Nucleus accumbens (tissue), 56 donors: Measurements from ENCODE around the gene ZBTB38.

Source experiments
- DNase-seq, 56 donors: peaks; one replicate each; lab custom pipeline; 2025; lab: John Stamatoyannopoulos, UW

ZBTB38 gene

DNA sequence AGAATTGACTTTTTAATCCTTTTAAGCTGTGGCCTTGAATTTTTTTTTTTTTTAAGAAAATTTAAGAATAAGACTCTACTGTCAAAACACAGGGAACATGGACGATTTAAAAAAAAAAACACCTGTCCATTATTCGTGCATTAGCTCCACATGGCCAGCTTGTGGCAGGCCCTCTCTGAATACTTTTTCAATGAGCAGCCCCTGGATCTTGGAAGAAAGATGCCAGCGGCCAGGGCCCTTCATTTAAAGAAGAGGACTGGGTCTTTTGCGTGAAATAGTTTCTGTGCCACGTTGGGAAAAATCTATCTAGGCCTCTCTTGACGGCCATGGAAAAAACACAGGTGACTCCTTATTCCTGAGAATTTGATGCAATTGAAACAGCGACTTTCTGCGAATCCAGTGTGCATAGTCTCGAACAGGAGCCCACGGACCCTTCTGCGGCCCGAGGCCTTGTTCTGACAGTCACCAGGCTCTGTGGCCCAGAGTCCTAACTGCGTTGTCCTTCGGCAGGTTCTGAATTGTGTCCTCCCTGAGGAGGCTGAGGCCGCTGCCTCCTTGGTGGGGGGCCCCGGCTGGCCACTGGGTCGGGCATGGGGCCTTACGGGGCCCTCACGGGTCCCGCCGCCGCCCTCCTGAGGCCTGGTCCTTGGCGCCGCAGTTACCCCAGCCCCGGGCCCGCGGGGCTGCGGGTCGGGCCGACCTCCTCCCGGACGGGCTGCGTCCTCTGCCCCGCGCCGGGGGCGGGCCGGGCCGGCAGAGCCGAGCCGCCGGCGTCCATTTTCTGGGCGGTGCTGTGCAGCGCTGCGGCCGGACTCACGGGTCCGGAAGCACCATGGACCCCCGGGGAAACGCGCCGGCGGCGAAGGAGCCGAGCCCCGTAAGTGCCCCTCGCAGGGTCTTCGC is 33.5 kb downstream of the ZBTB38 start:
- DNase-seq, result peak in 29 of 56 donors; percentile 22 to 76 (median 55)

DNA sequence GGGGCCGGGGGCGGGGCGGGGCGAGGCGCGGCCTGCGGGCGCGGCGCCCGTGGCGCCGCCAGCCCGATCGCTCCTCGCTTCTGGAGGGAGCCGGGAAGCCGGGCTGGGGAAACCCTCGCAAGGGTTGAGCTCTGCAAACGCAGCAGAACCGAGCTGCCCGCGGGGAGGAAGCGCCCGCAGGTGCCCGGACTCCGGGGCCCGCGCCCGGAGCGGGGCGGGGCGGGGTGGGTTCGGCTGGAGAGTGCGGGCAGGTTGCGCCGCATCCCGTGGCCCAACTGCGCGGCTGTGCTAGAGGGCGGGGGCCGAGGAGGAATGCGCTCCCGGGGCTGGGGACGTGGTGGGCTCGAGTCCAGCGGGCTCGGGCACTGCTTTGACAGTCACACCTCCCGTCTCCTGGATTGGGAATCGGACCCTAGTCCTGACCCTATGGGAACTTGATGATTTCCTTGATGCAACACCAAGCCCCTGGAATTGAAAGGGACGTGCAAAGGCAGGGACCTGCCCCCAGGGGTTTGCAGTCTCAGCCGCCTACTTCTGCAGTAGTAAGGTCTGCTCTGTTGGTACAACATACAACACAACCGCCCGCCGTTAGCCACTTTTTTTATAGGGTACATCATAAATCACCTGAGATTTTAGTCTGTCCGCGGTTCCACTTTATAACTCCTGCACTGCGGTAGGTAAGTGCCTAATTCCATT is 34.3 kb downstream of the ZBTB38 start:
- peak in 49 of 56 donors; percentile 14 to 76 (median 53) for DNase-seq

DNA sequence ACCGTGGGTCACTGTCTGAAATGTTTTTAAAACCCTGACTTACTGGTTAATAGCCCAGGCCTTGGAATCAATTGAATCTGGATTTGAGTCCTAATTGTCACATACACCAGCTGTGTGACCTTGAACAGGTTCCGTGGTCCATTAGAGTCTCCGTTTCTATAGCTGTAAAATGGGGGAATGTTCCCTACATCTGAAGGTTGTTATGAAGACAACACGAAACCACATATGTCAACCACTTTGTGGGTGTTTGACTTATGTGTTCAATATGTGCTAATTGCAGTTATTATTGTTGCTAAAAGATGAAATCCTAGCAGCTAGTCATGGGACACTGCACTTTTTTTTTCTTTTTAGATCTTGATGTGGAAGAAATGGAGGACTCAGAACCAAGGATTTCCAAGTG is 35.3 kb downstream of the ZBTB38 start:
- DNase-seq, result no peak

DNA sequence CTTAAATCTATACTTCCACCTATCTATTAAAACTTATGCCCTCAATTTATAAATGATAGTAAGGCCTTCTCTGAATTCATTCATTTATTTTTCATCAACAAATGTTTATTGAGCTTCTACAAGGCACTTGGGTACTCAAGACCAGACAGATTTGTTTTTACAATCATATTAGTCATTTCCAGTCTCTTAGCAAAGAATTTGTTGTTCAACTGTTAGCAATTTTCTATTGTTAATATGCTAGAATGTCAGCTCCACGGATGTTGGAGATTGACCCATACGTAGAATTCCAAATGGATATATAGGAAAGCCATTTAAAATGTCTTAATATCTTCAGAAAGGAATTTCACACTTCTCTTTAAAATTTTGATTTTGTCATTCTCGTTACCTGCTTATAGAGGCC is 36.7 kb downstream of the ZBTB38 start:
- DNase-seq, result no peak

DNA sequence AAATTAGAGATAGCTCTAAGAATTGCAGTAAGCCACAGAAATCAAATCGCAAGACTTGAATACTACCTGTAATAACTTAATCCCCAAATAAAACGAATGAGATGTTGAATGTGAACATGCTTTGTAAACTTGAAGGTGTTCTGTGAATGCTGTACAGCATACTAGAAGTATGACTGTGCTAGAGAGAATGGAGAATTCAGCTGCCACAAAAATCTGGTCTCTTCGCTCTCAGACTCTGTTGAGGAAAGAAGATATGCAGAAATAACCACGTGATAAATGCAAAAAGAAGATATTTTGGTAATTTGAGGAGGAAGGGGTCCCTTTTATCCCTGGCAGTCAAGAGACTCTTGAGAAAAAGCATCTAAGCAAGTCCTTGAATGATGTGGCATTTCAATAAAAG is 37.3 kb downstream of the ZBTB38 start:
- no peak for DNase-seq

DNA sequence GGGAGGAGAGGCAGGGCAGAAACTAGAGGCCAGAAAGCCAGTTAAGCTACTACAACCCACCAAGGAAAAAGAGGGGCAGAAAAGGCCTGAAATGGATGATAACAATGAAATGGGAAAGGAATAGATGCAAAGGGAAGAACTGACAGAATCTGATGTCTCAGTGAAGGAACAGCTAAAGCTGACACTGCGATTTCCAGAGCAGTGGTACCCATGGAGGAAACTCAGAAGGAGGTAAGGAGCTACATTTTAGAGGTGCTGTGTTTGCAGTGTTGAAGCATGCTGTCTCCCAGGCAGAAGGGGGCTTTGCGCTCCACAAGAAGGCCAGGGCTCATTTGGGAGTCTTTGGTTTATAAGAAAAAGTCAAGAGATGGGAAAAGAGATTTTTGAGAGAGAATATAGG is 38.0 kb downstream of the ZBTB38 start:
- no peak for DNase-seq

DNA sequence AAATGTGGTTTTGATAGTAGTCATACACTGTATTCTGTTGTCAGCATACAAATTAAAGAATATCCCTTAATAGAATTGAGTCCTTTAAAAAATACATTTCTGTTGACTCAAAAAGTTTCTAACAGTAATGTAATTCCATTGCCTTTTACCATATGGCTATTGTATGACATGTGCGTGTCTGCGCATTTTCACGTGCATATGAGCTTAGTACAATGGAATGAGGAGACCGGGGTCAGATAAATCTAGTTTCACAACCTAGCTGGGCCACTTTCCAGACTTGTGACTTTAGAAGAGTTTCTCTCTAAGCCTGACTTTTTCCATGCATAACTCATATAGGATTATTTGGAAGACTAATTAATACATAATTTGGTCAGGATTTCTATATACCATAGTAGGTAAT is 38.7 kb downstream of the ZBTB38 start:
- no peak for DNase-seq

DNA sequence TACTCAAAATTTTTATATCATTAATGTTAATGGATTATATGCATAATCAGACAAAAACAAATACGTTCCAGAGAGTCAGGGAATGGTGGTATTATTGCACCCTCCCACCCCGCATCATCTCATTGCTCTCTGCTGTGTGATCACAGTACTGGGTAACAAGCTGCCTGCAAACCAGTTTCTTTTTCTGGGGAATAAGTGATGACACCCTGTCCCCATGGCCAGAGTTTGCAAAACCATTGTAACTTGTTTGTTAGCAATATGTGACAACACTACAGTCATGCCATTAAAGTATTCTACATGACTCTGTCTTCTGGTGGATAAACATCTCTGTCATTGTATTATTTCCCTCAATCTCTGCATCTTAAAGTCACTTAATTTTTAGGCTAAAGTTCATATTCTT is 39.5 kb downstream of the ZBTB38 start:
- DNase-seq, result no peak

DNA sequence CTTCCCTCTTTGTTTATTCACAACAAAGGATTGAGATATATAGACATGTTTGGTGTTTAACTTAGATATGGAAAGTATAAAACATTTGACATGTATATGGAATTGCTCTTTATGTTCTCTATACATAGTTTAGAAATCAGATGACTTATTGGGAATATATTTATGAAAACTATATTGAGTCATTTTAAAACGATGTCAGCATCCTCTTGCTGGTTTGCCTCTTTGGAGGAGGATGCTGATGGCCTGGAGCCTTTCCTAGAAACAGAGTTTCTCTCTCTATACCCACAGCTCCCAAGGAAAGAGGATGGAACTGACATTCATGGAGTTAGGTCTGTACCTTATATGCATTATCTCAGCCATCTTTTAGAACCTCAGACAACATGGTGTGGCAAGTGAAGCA is 40.3 kb downstream of the ZBTB38 start:
- no peak for DNase-seq

DNA sequence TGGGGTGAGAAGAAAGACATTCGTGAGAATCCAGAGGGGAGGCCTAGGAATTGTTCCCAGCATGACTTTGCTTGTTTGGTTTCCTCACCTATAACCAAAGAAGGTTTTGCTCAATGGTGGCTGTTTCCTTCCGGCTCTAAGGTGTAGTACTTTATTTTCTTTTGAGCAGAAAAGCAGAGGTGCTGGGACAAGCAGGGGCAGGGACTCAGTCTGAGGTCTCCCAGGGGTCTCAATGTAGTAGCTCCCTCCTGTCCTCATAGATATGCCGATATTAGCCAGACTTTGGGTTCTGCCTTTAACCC is 41.6 kb downstream of the ZBTB38 start:
- DNase-seq, result no peak

DNA sequence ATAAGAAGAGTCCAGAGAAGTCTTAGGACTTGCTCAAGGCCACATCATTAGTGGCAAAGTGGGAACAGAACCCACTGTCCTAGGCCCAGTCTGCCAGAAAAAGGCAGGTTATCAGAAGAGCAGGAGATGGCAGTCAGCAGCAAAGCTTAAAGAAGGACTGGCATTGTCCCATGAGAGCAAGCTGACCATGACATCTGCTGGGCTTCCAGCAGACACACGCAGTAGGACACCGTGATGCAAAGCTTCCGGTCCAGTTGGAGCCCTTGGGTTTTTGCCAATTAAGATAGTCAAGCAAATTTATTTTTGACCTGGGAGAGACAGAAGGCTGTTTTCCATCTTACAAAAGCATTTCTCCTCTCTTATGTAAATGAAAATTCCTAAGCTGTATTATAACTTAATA is 42.1 kb downstream of the ZBTB38 start:
- peak in 30 of 56 donors; percentile 7 to 69 (median 38) for DNase-seq

DNA sequence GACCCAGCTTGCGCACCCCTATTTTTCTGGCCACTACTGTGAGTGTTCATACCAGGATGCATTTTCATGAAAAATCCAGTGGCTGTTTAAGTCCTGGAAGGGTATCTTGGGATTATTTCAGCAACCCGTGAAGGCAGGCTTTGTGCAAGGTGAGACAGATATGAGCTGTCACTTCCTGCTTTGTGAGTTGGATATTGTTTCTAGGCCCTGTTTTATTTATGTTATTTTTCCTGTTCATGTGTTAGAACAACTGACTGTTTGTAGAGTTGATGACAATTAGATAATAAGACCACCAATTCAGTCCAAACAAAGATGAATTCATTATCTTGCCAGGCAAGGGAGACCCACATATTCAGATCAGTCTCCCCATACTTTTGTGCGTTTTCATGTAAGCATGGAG is 42.5 kb downstream of the ZBTB38 start:
- no peak for DNase-seq

DNA sequence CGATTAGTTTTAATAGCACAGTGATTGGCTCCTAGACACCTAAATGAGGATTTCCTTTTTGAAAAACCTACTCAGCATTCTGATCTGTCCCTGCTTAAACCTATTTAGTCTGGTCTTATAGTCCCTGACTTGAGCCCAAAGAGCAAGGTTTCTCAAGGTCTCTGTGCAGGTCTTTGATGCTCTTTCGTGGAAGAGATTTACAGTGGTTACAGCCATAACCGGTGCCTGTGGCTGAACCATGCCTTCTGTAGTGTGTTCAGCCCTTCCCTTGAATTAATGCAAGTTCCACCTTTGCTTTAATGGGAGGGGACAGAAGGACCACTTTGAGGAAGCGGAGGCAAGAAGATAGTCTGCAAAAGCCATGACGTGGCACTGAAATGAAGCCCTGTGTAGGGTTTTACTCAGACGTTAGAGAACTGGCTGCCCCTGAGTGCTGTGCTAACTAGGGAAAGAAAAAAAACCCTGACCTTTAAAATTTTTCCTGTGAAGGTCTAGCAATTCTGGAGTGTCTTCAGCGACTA is 43.0 kb downstream of the ZBTB38 start:
- peak in 8 of 56 donors; percentile 10 to 32 (median 23) for DNase-seq

DNA sequence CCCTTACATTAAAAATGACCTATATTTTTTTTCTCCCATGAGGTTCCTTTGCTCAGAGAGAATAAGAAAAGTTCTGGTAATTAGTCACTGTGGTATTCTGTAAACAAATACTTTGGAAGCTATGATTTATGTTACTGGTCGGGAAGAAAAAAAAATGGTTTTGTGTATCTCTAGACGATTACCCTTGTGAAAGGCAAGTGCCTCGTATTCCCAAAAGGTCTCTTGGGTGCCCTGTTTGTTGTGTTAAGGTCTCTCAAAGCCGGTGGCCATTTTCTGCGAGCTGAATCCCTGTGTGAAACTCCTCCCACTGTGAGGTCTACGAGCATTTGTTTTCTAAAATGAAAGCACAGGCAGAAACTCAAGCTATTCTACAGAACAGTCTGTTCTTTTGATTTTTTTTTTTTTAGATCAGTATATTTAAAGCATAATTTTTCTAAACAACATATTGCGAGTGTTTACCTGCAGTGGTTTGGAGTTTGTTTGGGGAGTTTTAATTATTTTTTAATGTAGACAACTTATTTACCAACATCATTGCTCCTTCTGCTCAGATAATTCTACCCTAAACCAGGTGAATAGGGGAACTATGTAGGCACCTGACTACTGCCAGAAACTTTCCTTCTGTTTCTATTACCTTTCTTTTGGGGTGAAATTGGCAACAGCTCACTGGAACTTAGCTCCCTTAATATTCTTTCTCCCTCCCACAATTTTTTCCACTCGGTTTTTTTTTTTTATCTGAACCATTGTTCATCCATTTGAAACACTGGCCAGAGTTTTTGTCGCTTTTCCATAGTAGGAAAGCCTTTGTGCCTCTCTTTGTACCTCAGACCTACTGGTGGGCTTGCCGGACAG is 44.0 kb downstream of the ZBTB38 start:
- DNase-seq, result peak in 31 of 56 donors; percentile 12 to 68 (median 35)

DNA sequence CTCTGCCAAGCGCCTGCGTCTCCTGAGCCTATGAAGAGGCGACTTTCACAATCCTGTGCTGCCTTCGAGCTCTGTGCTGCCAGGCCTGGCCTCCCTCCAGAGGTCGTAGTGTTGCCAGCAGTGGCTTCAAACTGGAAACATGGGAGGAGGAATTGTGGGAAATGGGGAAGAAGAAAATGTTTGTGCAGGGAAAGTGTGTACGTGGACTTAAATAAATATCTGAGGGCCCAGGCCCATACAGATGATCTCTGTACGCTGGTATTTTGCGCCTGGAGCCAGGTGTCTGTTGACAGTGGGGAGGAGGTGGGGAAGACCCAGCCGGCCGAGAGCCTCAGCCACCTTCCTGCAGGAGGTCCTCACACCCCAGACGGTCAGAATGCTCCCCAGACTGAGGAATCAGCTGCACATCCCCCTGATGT is 44.6 kb downstream of the ZBTB38 start:
- peak; percentile 17 to 89 (median 74) for DNase-seq

DNA sequence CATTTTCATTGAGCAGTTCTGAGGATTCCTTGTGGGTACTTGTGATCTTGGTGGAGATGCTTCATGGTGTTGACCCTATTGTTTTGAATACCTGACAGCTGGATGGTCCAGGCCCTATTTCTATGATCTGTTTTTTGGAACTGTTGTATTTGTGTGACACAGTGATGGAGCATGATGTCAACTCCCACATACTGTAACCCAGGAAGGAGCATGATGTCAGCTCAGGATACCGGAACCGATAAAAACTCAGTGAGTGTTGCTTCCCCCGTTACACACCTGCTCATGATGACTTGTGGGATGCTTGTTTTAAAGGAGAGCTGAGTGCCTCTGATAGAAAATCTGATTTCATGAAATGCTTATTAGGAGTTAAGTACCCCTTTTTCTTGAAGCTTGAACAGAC is 45.1 kb downstream of the ZBTB38 start:
- DNase-seq, result peak in 1 of 56 donors; percentile 8

DNA sequence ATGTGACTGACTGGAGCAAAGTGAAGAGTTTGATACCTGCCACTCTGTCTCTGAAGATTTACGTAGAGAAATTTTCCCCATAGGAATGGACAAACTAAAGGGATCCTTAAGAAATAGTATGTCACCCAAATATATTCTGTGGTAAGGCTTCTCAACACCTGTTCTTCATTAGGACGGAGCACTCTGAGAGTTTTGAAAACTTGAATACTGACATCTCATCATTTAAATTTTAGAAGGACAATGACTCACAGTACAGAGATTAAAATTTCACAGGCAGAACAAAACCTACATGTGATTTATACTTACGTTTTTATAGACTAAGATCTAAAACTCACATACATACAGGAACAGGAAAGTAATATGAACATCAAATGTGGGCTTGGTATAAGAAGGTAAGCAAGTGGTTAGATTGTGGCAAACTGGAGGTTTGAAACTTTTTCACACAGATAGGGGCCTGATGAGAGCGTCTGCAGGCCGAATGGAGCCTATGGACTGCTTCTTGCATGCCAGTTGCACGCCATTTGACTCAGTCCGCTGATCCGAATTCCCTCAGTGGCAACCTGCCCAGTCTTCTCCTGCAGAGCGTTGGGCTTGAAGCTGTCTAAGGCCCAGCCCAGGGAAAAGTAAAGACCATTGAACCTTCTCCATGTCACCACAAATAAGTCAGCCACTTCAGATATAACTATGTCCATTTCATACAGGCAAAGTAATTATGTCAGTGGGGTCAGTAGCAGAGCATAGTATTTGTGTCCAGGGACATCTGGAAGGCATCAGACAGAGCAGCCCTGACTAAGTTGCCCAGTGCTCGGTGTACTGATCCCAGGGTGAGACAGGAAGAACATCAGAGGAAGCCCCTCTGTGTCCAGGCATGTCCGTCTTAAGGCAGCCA is 45.7 kb downstream of the ZBTB38 start:
- DNase-seq, result peak in 2 of 56 donors; percentile 7 to 9

DNA sequence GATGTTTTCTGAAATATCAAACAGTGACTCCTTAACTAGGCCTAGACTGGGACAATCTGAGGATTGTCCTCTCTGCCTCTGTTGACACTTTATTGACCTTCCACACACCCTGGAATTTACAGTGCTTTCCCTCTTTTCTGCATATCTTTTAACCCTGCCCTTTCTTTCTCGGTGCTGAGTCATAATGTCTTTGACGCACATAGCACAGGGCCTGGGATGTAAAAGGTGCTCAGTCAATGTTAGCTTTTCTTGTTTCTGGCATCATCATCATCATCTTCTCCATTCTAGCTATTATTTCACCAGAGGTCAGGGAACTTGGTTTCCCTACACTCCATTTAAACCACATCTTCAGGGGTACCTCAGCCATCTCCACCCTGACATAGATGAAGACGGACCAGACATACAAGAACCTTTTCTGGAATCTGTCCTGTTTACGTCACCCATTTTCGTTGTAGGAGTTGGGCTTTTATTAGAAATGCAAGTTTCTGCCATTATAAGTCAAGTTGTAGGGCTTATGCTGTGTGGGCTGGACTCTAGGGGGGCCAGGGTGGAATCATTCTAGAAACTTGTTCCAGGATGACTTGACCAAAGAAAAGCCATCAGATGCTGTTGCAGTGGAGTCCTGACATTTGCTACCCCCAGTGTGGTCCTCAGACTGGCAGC is 46.6 kb downstream of the ZBTB38 start:
- DNase-seq, result no peak

DNA sequence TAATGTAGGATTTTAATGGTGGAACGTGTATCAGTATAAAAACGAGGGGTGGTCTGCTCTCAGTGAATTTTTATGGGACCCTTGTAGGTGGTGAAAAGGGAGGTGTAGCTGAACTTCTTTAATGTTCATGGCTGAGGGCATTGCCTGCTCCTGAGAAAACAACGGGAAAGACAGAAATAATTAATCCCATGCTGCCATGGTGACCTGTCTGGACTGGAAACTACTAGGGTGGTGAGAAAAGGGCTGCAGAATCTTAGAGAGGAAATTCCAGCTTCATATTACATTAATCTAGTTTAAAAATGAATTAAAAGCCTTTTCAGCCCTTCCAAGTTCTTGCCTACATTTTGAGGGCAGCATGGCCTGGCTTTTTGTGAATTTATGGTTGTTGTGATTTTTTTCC is 47.6 kb downstream of the ZBTB38 start:
- no peak for DNase-seq
